ENCODE results near the gene PARL.
"Not testable (repeated sequence)": the region's sequence is repeated elsewhere in the genome, so short reads cannot be mapped to it uniquely, and the experiment has no call there.

The PARL gene

DNA sequence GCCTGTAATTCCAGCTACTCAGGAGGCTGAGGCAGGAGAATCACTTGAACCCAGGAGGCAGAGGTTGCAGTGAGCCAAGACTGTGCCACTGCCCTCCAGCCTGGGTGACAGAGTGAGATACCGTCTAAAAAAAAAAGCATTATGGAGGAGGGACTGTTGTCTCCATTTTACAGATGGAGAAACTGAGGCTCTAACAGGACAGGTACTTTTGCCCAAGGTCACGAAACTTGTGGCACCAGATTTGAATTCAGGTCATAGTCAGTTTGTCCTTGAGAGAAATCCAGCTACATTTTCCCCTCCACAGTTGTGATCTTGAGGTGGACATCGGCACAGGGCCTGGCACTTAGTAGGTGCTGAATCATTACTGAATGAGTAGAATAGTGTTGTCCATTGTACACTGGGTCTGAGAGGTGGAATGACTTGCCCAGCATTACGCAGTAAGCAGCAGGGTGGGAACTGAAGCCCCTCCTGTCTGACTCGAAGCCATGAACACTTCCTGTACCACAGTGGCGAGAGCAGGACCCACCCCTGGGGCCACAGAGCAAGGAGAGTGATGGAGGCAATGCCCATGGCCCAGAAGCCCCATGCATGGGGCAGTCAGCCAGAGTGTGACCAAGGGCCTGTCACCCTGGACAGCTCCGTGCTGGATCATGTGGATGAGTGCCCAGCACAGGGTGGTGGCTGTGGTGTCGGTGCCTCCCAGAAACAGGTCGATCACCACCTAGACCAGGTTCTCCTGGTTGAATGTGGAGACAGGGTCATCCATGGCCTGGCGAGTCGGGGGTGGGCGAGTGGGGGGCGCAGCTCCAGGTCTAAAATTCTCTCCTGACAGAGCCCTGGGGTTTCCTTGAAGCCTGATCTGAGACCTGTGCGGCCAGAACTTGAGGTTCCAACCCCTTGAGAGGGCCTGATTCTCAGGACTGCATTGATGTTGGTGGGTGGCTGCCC is 20.4 kb upstream of the PARL start:
- no peak for DNase-seq (ENCODE audit: low read depth in 2 of 2)

DNA sequence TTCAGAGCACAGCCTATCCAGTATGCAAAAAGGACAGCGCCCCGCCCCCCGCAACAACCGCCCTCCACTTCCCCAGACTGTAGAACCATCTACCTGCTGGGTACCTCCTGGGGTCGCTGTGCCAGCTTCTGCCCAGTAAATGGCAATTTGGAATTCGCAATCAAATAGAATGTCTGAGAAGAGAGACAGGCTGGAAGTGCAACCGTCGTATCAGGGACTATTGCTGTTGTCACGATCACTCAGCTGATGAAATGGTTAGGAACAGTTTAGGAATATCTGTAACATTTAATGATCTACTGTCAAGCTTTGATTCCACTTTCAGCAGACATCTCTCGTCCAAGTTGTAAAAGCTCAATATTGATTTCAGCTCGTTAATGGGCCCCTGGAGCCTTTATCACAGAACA is 13.3 kb upstream of the PARL start:
- DNase-seq (ENCODE audit: low read depth in 2 of 2), result no peak

DNA sequence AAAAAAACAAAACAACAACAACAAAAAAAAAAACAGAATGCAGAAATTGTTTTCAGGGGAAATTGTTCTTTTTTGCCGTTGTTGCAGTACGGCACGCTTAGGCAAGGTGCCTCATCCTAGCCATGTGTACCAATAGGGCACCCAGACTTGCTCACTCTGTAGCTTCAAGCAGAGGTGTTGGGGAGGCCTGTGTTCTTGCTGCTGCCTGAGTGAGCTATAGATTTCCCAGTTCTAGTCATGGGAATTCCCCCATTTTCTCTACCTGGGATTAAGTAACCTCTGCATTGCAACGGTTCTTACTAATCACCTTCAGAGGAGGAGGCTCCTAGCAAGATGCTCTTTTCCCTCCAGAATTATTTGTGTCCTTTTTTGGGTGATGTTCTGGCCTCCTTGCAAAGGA is 12.9 kb upstream of the PARL start:
- no peak for DNase-seq (ENCODE audit: low read depth in 2 of 2)

DNA sequence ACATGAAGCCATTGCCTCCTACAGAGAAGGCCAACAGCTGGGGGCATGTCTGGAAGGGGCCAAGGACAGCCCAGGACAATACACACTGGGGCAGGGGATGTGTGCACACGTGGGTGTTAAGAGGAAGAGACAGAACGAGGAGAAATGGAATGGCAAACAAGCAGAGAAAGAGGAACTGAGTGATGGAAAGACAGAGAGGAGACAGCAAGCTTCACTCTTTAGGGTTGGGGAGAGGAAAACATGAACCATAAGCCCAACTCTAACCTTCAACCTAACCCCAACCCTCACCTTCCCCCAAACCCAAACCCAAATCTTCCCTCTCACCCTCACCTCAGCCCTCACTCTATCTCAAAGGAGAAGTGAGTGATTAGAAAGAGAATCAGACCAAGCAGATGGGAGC is 11.9 kb upstream of the PARL start:
- no peak for DNase-seq (ENCODE audit: low read depth in 2 of 2)

DNA sequence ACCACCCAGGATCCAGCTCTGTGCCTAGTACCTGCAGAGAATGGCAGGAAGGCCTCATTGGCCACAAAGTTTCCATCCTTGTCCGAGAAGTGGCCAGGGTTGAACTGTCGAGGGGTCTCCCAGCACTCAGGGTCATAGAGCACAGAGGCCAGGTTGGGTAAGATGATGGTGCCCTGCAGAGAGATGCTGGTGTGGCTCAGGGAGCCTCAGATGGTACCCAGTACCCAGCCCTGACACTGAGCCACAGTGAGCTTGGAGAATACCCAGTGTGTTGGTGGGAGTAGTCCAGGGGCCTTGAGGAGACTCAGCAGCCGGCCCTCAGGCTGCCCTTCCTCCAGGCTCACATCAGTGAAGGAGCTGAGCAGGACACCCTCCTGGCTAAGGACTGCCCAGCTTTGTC is 11.5 kb upstream of the PARL start:
- no peak for DNase-seq (ENCODE audit: low read depth in 2 of 2)

DNA sequence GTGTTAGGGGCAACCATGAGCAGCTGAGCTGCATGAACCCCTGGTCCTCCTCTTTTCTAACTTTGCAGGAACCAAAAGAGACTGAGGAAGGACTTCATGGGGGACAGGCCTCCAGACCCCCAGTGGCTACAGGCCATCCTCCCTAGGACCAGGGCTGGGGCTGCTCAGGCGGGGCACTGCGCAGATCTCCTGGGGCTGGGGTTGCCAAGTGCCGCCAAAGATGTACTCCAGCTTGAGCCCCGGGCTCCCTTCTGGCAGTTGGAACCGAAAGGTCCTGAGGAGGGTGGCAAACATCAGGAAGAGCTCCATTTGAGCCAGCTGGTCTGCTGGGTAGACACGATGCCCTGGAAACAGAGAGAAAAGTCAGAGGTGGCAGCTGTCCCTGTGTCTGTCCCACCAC is 11.1 kb upstream of the PARL start:
- DNase-seq (ENCODE audit: low read depth in 2 of 2), result no peak

DNA sequence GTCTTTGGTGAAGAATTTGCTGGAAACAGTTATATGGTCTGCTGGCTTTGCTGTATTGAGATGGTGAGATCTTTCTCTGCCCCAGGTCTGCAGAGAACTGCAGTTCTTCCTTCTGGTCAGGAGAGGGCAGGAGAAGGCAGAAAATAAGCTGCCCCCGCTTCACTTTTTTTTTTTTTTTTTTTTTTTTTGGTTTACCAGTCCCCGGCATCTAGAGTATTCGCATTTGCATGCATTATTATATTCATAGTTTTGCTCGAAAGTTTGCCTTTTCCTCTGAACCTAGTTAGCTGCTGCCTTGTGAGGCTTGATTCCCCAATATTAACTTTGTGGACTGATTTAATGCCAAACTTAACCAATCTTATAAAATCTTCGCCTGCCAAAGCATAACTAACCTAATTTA is 10.6 kb upstream of the PARL start:
- no peak for DNase-seq (ENCODE audit: low read depth in 2 of 2)

DNA sequence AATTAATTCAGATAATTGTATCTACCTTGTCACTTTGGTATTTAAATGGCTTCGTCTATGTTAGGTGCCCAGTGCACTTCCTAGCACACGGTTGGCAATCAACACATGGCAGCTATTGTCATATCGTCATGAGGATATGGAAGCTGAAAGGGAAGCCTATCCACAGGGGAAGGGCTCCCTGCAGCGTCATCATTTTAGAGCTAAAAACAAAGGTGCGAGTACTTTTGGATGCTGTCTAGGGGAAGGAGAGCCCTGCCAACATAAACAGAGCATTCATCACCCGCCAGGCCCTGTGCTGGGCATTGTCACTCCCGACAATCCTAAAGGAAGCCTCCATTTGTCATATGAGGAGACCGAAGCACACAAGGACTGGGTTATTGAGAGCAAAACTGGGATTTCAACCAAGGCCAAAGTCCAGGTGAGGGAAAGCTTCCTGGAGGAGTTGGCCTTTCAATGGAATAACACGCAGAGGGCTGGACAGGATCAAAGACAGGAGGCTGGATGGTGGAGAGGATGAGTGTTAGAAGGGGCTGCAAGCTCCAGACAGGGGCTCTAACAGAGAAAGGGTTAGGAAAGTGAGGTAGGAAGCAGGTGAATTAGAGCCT is 8.0 kb upstream of the PARL start:
- DNase-seq (ENCODE audit: low read depth in 2 of 2), result no peak

DNA sequence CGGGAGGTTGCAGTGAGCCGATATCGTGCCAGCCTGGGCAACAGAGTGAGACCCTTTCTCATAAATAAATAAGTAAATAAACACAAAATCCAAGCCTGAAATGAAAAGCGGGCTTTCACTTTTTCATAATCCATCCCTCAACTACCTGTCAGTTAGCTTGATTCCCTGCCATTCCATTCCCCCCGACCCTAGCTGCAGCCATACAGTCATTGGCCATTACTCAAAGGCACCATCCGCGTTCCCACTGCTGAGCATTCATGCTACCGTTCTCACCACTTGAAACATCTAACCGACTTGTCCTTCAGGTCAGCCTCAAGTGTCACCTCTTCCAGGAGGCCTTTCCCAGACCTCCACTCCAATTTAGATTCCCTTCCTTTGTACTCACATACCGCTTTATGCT is 1.1 kb upstream of the PARL start:
- no peak for DNase-seq (ENCODE audit: low read depth in 2 of 2)

DNA sequence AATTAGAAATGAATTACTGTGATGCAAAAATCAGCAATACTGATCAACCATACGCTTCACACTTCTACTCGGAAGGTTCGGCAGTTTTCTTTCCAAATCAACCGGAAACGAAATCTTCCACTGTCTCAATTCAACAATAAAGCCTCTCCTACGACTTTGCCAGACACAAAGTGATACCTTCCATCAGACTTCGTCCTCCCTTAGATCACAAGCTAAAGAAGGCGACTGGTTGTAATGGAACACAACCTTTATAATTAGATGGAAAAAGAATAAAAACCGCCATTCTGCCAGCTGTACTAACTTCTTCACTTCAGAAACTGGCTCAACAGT is 618 bp downstream of the PARL start:
- DNase-seq (ENCODE audit: low read depth in 2 of 2), result no peak

DNA sequence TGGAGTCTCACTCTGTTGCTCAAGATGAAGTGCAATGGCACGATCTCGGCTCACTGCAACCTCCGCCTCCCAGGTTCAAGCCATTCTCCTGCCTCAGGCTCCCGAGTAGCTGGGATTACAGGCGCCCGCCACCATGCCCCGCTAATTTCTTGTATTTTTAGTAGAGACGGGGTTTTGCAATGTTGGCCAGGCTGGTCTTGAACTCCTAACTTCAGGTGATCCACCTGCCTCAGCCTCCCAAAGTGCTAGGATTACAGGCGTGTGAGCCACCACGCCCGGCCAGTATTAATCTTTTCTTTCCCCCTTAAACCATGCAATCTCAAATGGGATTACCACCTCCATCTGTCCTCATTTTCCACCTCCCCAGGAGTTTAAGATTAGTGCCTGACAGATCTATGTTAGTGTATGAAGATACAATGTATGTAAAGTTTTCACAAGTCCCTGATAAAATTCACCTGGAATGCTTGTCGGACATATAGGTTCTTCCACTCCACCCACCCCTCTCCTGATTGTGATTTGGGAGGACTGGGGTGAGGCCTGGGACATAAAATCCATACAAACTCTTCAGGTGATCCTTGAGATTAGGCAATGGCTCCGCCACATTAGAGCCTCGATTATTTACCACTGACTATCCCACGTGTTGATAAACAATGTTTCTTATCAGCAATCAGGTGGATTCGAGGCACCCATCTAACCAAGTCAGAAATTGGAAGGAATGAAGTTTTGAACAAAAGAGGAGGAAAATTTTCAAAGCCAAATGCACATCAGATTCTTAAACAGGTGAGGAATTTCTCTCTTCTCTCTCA is 1.2 kb downstream of the PARL start:
- DNase-seq (ENCODE audit: low read depth in 2 of 2), result no peak

DNA sequence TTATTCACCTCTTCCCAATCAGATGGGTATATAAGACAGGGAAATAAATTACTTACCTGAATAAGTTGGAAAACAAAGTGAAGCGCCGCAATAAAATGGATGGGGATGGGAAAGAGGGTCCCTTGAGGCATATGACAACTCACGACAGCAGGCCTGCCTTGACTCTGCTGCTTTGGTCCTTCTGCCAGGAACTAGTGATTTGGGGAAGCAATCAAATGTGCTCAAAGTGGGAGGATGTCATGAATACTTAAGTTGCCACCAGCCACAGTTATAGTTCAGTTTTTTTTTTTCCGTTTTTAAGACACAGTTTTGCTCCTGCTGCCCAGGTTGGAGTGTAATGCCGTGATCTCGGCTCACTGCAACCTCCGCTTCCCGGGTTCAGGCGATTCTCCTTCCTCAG is 4.6 kb downstream of the PARL start:
- DNase-seq (ENCODE audit: low read depth in 2 of 2), result no peak

DNA sequence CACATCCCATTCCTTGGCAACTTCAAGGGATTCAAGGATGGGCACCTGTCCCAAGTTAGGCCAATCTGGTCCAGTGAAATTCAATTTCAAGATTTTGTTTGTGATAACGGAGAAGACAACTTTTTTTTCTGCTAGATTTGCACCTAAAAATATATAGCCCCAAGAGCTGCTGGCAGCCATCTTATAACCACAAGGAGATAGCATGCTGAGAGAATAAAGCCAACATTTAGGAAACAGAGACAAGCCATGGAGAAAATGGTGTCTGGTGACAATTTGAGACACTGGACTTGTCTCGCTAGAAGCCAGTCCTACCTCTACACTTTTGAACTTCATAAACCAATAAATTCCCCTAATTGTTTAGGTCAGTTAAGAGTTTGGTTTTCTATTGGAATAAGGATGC is 5.4 kb downstream of the PARL start:
- no peak for DNase-seq (ENCODE audit: low read depth in 2 of 2)

DNA sequence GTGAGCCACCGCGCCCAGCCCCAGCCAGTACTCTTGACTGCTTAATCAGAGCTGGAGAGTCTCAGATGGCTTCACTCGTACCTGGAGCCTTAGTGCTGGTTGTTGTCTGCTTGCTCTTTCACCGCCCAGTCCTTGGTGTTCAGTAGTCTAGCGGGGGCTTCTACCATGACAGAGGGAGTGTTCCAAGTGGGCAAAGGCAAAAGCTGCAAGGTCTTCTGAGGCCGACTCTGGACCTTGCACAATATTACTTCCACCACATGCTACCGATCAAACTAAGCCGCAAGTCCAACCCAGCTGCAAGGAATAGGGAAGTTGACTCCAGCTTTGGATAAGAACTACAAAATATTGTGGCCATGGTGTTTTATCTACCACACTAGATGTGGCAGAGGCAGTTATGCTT is 6.6 kb downstream of the PARL start:
- no peak for DNase-seq (ENCODE audit: low read depth in 2 of 2)

DNA sequence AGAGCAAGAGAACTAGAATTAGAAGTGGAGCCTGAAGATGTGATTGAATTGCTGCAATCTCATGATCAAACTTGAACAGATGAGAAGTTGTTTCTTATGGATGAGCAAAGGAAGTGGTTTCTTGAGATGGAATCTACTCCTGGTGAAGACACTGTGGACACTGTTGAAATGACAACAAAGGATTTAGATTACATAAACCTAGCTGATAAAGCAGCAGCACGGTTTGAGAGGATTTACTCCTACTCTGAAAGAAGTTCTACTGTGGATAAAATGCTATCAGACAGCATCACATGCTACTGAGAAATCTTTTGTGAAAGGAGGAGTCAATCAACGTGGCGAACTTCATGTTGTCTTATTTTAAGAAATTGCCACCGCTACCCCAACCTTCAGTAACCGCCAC is 7.5 kb downstream of the PARL start:
- not testable (repeated sequence) for DNase-seq (ENCODE audit: low read depth in 2 of 2)

DNA sequence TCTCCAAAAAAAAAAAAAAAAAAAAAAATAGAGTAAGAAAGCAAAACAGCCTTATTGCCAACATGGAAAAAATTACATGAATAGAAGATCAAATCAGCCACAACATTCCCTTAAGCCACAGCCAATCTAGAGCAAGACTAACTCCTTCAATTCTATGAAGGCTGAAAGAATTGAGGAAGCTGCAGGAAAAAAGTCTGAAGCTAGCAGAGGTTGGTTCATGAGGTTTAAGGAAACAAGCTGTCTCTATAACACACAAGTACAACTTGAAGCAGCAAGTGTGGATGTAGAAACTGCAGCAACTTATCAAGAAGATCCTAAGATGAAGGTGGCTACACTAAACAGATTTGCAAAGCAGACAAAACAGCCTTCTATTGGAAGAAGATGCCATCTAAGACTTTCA is 9.3 kb downstream of the PARL start:
- no peak for DNase-seq (ENCODE audit: low read depth in 2 of 2)

DNA sequence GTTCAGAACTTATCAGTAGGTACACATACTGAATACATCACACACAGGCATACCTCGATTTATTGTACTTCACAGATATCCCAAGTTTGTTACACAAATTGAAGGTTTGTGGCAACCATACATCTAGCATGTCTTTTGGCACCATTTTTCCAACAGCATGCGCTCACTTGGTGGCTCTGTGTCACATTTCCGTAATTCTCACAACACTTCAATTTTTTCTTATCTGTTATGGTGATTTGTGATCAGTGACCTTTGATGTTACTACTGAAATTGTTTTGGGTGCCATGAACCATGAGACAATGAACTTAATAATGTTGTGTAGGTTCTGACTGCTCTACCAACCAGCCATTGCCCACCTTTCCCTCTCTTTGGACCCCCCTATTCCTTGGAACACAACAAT is 10.8 kb downstream of the PARL start:
- DNase-seq (ENCODE audit: low read depth in 2 of 2), result no peak

DNA sequence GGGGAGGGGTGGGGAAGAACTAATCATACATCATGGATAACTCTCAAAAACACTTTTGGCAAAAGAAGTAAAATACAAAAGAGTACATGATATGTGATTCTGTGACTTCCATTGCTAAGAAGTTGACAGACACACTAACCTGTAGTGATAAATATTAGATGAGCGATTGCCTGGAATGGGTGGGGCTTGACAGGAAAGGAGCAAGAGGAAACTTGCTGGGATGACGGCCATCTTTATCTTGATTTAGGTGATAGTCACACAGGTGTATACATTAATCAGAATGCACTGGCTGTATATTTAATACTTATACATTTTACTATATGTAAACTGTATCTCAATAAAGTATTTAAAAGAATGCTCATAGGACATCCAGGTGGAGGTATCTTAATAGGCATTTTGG is 13.1 kb downstream of the PARL start:
- no peak for DNase-seq (ENCODE audit: low read depth in 2 of 2)

DNA sequence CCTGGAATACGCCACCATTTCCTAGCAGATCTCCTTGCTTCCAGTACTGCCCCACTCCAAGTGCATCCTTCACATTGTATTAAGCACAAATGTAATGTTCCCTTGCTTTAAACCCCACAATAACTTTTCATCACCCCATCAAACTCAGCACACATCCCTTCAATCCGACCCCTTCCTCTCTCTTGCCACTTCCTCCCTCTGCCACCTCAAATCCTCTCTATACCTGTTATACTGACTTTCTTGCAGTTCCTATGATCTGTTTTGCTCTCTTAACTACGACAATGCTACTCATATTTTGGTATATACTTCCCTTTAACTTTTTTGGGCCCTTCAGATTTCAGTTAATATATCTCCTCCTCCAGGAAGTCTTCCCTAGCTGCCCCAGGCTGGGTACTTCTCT is 14.1 kb downstream of the PARL start:
- no peak for DNase-seq (ENCODE audit: low read depth in 2 of 2)

DNA sequence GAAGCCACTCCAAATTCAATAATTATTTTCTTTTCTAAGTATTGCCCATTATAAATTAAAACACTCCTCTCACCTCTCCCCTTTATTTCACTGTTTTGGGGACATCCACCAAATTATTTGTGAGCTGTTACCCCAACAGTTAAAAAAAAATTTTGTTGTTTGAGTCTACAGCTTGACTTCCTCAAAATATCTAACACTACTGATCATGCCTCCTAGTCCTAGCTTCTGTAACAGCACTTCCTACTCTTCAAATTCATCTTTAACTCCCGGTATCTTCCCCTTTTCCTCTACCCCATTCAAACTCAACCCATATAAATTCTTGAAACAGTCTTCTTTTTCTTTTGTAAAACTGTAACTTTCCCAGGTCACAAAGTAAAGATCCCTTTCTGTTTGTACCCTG is 15.9 kb downstream of the PARL start:
- DNase-seq (ENCODE audit: low read depth in 2 of 2), result no peak

DNA sequence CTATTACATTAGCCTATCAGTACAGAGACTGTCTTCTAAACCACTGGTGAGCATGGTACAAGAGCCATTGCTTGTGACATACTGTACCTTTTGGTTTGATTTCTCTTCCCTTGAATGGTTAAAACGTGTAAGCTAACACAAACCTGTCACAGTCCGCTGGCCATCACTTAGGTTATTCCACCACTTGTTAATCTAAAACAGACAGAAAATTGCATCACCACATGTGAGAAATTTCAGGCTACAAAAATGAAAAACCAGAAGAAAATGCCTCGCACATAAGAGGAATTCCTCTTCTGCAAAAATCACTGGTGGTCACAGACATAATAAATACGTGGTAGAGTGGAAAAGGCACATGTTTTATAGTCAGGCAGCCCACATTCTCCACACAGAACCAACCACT is 22.1 kb downstream of the PARL start:
- DNase-seq (ENCODE audit: low read depth in 2 of 2), result no peak

DNA sequence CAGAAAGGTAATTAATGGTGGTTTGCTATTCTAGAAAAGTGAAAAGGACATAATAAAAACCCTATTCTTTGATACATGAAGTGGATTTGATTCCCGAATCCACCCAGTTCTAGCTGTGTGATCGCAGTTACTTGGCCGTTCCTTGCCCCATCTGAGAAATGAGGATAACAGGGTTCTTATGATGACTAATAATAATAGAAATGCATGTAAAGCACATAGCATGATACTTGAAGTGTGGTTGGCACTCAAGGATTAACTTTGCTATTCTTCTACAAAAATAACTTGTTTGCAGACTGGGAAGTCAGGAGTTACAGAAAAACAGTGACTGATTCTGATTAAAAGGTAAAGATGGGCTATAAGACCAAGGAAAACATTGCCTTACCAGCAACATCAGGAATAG is 26.8 kb downstream of the PARL start:
- DNase-seq (ENCODE audit: low read depth in 2 of 2), result no peak

Measured in activated CD4-positive, alpha-beta T cell treated with anti-CD3 and anti-CD28 coated beads for 24 hours (primary cell).